WTC11 (cell line): ENCODE measurements around the gene GARRE1. TPM values are rescaled to one million over a fixed set of nuclear protein-coding genes. Genes with fewer than 3 reads are reported as not detected.

ENCODE experiments used
- ATAC-seq: fragments of 200-7000 bp; cut with Tn5 transposase; 2 replicates; pipeline ENCODE4 v1.10.0; 2021; ENCODE audit warnings: mild to moderate bottlenecking, moderate library complexity
- CTCF ChIA-PET: fragments of 300-600 bp; sonication (Branson Sonifier 250); formaldehyde crosslinking; loops from one replicate; lab custom pipeline; 2021; ENCODE audit warnings: antibody characterized with exemption; lab: Charles Lee
- POLR2A ChIA-PET: fragments of 350-600 bp; sonication (Branson Sonifier 250); formaldehyde crosslinking; loops from one replicate; lab custom pipeline; 2021; ENCODE audit warnings: antibody characterized with exemption; lab: Charles Lee
- DNase-seq: peaks from one replicate; pipeline ENCODE4 v3.0.0; 2021; ENCODE audit warnings: low spot score
- H3K27ac Mint-ChIP-seq: 2 replicates; pipeline ENCODE4 v1.8.0; 2021; ENCODE audit warnings: mixed read lengths
- H3K27me3 Mint-ChIP-seq: 2 replicates; pipeline ENCODE4 v1.8.0; 2021; ENCODE audit warnings: low read depth, mild to moderate bottlenecking, moderate library complexity, mixed read lengths
- H3K36me3 Mint-ChIP-seq: 2 replicates; pipeline ENCODE4 v1.8.0; 2021; ENCODE audit warnings: mixed read lengths
- H3K4me1 Mint-ChIP-seq: 2 replicates; pipeline ENCODE4 v1.8.0; 2022; ENCODE audit warnings: mixed read lengths
- H3K4me3 Mint-ChIP-seq: 2 replicates; pipeline ENCODE4 v1.8.0; 2021; ENCODE audit warnings: mild to moderate bottlenecking, moderate library complexity, mixed read lengths
- H3K9me3 Mint-ChIP-seq: 2 replicates; pipeline ENCODE4 v1.8.0; 2021; ENCODE audit warnings: mixed read lengths
- ELF4 ChIP-seq: sonication (generic); formaldehyde crosslinking; IDR thresholded peaks from 2 replicates; pipeline ENCODE4 v1.8.1; 2022; ENCODE audit warnings: low read depth, mild to moderate bottlenecking, moderate library complexity, missing genetic modification reagents
- GABPB1 ChIP-seq: sonication (generic); formaldehyde crosslinking; IDR thresholded peaks from 2 replicates; pipeline ENCODE4 v1.8.1; 2023; ENCODE audit warnings: mild to moderate bottlenecking, missing genetic modification reagents
- GRHL2 ChIP-seq: fragments of 250-450 bp; sonication (Bioruptor Pico); IDR thresholded peaks from 2 replicates; pipeline ENCODE4 v1.8.0; 2022; ENCODE audit warnings: mild to moderate bottlenecking, moderate library complexity; ENCODE audit not compliant: insufficient replicate concordance, severe bottlenecking
- NFE2L1 ChIP-seq: sonication (generic); formaldehyde crosslinking; IDR thresholded peaks from 2 replicates; pipeline ENCODE4 v1.8.1; 2023; ENCODE audit warnings: missing genetic modification reagents
- NR3C1 ChIP-seq: sonication (generic); formaldehyde crosslinking; conservative IDR thresholded peaks from 2 replicates; pipeline ENCODE4 v1.8.1; 2023; ENCODE audit warnings: low read depth, mild to moderate bottlenecking, missing genetic modification reagents
- RORB ChIP-seq: fragments of 250-450 bp; sonication (Bioruptor Pico); IDR thresholded peaks from 2 replicates; pipeline ENCODE4 v1.9.0; 2021; ENCODE audit warnings: mild to moderate bottlenecking
- TEAD1 ChIP-seq: sonication (generic); formaldehyde crosslinking; IDR thresholded peaks from 2 replicates; pipeline ENCODE4 v1.8.0; 2022; ENCODE audit warnings: mild to moderate bottlenecking, missing genetic modification reagents
- total RNA-seq: library from RNA; stranded (reverse); gene quantifications from 3 replicates; pipeline ENCODE4 v1.2.3, GENCODE V29; 2021
- TF ChIP-seq, protein P1 (sequence below): sonication (generic); formaldehyde crosslinking; IDR thresholded peaks from 2 replicates; pipeline ENCODE4 v1.8.1; 2022; ENCODE audit warnings: mild to moderate bottlenecking, moderate library complexity, missing genetic modification reagents
- TF ChIP-seq, protein P2 (sequence below): sonication (generic); formaldehyde crosslinking; IDR thresholded peaks from 2 replicates; pipeline ENCODE4 v1.8.0; 2022; ENCODE audit warnings: missing genetic modification reagents
- TF ChIP-seq, protein P3 (sequence below): fragments of 250-450 bp; sonication (Bioruptor Pico); IDR thresholded peaks from 2 replicates; pipeline ENCODE4 v1.9.0; 2021; ENCODE audit warnings: moderate library complexity, mild to moderate bottlenecking, inconsistent platforms, borderline replicate concordance
- TF ChIP-seq, protein P4 (sequence below): fragments of 250-450 bp; sonication (Bioruptor Pico); IDR thresholded peaks from 2 replicates; pipeline ENCODE4 v2.1.2; 2022; ENCODE audit warnings: mild to moderate bottlenecking, moderate library complexity
- TF ChIP-seq, protein P5 (sequence below): sonication (generic); formaldehyde crosslinking; IDR thresholded peaks from 2 replicates; pipeline ENCODE4 v1.8.0; 2023; ENCODE audit warnings: mild to moderate bottlenecking, missing genetic modification reagents
- TF ChIP-seq, protein P6 (sequence below): sonication (generic); formaldehyde crosslinking; conservative IDR thresholded peaks from 2 replicates; pipeline ENCODE4 v1.8.1; 2023; ENCODE audit warnings: mild to moderate bottlenecking, low read depth, missing genetic modification reagents, moderate library complexity
- TF ChIP-seq, protein P7 (sequence below): fragments of 250-450 bp; sonication (Bioruptor Pico); IDR thresholded peaks from 2 replicates; pipeline ENCODE4 v1.8.0; 2021; ENCODE audit warnings: mild to moderate bottlenecking

Gene GARRE1
- total RNA-seq, 1 experiment from 2014 or later, result 16.7 TPM

DNA sequence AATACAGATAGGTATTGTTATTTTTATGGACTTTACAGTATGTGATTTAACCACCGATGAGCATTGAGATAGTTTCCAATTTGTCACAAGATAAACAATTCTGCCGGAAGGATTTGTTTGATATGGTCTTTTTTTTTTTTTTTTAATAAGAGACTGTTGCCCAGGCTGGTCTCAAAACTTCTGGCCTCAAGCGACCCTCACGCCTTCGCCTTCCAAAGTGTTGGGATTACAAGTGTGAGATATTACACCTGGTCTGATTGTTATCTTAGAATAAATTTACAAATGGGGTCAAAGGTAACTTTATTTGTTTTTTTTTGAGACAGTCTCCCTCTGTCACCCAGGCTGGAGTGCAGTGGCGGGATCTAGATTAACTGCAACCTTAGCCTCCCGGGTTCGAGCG, 1.2 kb downstream of the GARRE1 start:
- H3K4me1 Mint-ChIP-seq, result peaks cover 19% of the 10 kb centered on the region
- CTCF ChIA-PET, result no interaction called here
- H3K27ac Mint-ChIP-seq, result peak overlapping the region; percentile 83; the same call in 1 of the 2 replicates
- no peaks in the 10 kb centered on the region for H3K36me3 Mint-ChIP-seq
- H3K4me3 Mint-ChIP-seq, result peak overlapping the region; percentile 74
- no peaks in the 10 kb centered on the region for H3K27me3 Mint-ChIP-seq
- POLR2A ChIA-PET, result interaction anchor here (0.6 kb wide), 1 partner anchor 1668 kb away, joined by 3 read pairs; no protein-coding TSS in a partner anchor
- no peaks in the 10 kb centered on the region for H3K9me3 Mint-ChIP-seq
- ATAC-seq (no peak), DNase-seq (no peak)
- no peak for TF ChIP-seq TEAD1 (CRISPR knock-in tag)
- TF ChIP-seq, protein P1, sequence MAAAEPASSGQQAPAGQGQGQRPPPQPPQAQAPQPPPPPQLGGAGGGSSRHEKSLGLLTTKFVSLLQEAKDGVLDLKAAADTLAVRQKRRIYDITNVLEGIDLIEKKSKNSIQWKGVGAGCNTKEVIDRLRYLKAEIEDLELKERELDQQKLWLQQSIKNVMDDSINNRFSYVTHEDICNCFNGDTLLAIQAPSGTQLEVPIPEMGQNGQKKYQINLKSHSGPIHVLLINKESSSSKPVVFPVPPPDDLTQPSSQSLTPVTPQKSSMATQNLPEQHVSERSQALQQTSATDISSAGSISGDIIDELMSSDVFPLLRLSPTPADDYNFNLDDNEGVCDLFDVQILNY (CRISPR knock-in tag), result no peak
- no peak for TF ChIP-seq GABPB1 (CRISPR knock-in tag)
- TF ChIP-seq, protein P2, sequence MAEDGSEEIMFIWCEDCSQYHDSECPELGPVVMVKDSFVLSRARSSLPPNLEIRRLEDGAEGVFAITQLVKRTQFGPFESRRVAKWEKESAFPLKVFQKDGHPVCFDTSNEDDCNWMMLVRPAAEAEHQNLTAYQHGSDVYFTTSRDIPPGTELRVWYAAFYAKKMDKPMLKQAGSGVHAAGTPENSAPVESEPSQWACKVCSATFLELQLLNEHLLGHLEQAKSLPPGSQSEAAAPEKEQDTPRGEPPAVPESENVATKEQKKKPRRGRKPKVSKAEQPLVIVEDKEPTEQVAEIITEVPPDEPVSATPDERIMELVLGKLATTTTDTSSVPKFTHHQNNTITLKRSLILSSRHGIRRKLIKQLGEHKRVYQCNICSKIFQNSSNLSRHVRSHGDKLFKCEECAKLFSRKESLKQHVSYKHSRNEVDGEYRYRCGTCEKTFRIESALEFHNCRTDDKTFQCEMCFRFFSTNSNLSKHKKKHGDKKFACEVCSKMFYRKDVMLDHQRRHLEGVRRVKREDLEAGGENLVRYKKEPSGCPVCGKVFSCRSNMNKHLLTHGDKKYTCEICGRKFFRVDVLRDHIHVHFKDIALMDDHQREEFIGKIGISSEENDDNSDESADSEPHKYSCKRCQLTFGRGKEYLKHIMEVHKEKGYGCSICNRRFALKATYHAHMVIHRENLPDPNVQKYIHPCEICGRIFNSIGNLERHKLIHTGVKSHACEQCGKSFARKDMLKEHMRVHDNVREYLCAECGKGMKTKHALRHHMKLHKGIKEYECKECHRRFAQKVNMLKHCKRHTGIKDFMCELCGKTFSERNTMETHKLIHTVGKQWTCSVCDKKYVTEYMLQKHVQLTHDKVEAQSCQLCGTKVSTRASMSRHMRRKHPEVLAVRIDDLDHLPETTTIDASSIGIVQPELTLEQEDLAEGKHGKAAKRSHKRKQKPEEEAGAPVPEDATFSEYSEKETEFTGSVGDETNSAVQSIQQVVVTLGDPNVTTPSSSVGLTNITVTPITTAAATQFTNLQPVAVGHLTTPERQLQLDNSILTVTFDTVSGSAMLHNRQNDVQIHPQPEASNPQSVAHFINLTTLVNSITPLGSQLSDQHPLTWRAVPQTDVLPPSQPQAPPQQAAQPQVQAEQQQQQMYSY (CRISPR knock-in tag), result no peak
- TF ChIP-seq NR3C1 (CRISPR knock-in tag), result no peak
- no peak for TF ChIP-seq NFE2L1 (CRISPR knock-in tag)
- TF ChIP-seq, protein P3, sequence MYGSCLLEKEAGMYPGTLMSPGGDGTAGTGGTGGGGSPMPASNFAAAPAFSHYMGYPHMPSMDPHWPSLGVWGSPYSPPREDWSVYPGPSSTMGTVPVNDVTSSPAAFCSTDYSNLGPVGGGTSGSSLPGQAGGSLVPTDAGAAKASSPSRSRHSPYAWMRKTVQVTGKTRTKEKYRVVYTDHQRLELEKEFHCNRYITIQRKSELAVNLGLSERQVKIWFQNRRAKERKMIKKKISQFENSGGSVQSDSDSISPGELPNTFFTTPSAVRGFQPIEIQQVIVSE (CRISPR knock-in tag), result no peak
- TF ChIP-seq, protein P4, sequence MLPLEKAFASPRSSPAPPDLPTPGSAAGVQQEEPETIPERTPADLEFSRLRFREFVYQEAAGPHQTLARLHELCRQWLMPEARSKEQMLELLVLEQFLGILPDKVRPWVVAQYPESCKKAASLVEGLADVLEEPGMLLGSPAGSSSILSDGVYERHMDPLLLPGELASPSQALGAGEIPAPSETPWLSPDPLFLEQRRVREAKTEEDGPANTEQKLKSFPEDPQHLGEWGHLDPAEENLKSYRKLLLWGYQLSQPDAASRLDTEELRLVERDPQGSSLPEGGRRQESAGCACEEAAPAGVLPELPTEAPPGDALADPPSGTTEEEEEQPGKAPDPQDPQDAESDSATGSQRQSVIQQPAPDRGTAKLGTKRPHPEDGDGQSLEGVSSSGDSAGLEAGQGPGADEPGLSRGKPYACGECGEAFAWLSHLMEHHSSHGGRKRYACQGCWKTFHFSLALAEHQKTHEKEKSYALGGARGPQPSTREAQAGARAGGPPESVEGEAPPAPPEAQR (CRISPR knock-in tag), result no peak

DNA sequence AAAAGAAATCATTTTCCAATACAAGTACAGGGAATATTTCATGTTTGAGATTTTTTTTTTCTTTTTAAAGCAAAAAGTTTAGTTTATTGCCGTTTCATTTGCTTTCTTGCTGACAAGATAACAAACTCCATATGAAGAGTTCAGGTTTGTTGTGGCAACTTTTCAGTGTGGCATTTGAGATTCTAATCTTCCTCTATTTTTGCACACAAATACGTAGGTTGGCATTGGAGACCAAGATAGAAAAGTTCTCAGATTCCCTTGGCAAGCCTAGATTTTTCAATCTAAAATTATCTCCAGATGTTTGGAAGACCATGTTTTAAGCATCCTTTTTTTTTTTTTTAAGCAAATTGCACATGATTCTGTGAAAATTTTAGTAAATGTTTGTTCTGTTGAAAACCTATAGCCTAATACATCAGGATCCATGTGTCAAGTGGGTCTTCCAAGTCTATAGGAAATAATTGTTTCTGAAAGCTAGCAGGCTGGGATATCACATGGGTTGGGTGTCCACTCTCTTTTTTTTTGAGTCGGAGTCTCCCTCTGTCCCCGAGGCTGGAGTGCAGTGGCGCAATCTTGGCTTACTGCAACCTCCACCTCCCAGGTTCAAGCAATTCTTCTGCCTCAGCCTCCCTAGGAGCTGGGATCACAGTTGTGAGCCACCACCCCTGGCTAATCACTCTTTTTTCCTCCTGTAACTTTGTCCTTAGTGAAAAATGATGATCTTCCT, 2.6 kb downstream of the GARRE1 start:
- H3K36me3 Mint-ChIP-seq, result no peaks in the 10 kb centered on the region
- ATAC-seq, result no peak
- peak overlapping the region; percentile 92 for H3K27ac Mint-ChIP-seq
- no peaks in the 10 kb centered on the region for H3K9me3 Mint-ChIP-seq
- CTCF ChIA-PET, result interaction anchor here (0.7 kb wide), 1 partner anchor 612 kb away, joined by 3 read pairs; no protein-coding TSS in a partner anchor
- no peak for DNase-seq
- H3K27me3 Mint-ChIP-seq, result no peaks in the 10 kb centered on the region
- H3K4me3 Mint-ChIP-seq, result no peak overlapping the region
- peaks cover 34% of the 10 kb centered on the region for H3K4me1 Mint-ChIP-seq
- POLR2A ChIA-PET, result interaction anchor here (0.6 to 0.7 kb wide), 2 partner anchors 23 to 74 kb away, joined by 3 to 5 read pairs; no protein-coding TSS in a partner anchor
- TF ChIP-seq, protein P3 (CRISPR knock-in tag), result no peak
- TF ChIP-seq ELF4 (CRISPR knock-in tag) (no peak), GRHL2 (CRISPR knock-in tag) (no peak), RORB (CRISPR knock-in tag) (no peak)
- TF ChIP-seq, protein P5, sequence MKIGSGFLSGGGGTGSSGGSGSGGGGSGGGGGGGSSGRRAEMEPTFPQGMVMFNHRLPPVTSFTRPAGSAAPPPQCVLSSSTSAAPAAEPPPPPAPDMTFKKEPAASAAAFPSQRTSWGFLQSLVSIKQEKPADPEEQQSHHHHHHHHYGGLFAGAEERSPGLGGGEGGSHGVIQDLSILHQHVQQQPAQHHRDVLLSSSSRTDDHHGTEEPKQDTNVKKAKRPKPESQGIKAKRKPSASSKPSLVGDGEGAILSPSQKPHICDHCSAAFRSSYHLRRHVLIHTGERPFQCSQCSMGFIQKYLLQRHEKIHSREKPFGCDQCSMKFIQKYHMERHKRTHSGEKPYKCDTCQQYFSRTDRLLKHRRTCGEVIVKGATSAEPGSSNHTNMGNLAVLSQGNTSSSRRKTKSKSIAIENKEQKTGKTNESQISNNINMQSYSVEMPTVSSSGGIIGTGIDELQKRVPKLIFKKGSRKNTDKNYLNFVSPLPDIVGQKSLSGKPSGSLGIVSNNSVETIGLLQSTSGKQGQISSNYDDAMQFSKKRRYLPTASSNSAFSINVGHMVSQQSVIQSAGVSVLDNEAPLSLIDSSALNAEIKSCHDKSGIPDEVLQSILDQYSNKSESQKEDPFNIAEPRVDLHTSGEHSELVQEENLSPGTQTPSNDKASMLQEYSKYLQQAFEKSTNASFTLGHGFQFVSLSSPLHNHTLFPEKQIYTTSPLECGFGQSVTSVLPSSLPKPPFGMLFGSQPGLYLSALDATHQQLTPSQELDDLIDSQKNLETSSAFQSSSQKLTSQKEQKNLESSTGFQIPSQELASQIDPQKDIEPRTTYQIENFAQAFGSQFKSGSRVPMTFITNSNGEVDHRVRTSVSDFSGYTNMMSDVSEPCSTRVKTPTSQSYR (CRISPR knock-in tag), result no peak
- TF ChIP-seq, protein P6, sequence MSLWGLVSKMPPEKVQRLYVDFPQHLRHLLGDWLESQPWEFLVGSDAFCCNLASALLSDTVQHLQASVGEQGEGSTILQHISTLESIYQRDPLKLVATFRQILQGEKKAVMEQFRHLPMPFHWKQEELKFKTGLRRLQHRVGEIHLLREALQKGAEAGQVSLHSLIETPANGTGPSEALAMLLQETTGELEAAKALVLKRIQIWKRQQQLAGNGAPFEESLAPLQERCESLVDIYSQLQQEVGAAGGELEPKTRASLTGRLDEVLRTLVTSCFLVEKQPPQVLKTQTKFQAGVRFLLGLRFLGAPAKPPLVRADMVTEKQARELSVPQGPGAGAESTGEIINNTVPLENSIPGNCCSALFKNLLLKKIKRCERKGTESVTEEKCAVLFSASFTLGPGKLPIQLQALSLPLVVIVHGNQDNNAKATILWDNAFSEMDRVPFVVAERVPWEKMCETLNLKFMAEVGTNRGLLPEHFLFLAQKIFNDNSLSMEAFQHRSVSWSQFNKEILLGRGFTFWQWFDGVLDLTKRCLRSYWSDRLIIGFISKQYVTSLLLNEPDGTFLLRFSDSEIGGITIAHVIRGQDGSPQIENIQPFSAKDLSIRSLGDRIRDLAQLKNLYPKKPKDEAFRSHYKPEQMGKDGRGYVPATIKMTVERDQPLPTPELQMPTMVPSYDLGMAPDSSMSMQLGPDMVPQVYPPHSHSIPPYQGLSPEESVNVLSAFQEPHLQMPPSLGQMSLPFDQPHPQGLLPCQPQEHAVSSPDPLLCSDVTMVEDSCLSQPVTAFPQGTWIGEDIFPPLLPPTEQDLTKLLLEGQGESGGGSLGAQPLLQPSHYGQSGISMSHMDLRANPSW (CRISPR knock-in tag), result no peak
- TF ChIP-seq, protein P7, sequence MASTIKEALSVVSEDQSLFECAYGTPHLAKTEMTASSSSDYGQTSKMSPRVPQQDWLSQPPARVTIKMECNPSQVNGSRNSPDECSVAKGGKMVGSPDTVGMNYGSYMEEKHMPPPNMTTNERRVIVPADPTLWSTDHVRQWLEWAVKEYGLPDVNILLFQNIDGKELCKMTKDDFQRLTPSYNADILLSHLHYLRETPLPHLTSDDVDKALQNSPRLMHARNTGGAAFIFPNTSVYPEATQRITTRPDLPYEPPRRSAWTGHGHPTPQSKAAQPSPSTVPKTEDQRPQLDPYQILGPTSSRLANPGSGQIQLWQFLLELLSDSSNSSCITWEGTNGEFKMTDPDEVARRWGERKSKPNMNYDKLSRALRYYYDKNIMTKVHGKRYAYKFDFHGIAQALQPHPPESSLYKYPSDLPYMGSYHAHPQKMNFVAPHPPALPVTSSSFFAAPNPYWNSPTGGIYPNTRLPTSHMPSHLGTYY (CRISPR knock-in tag), result no peak
